NCI-H446 (cell line): ENCODE data around the gene KCNQ1OT1.

Source experiments
- DNase-seq, 2 experiments: peaks; one replicate each; lab custom pipeline; 2025; lab: John Stamatoyannopoulos, UW

KCNQ1OT1 gene

DNA sequence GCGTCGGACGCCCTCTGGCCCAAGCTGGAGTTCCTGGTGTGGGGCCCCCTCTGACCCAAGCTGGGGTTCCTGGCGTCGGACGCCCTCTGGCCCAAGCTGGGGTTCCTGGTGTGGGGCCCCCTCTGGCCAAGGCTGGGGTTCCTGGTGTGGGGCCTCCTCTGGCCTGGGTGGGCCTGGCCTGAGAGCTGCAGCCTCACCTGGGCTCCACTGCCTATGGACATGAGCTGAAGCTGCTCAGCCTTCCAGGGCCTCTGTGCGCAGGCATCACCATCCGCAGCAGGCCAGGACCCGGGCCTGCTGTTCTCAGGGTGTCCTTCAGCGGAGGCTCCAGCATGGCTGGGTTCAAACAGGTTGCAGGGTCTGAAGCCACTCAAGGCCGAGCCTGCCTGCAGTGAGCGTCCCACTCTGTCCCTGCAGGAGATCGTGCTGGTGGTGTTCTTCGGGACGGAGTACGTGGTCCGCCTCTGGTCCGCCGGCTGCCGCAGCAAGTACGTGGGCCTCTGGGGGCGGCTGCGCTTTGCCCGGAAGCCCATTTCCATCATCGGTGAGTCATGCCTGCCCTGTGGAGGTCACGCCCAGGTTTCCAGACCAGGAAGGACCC, 129.5 kb downstream of the KCNQ1OT1 start:
- DNase-seq, result no peak

DNA sequence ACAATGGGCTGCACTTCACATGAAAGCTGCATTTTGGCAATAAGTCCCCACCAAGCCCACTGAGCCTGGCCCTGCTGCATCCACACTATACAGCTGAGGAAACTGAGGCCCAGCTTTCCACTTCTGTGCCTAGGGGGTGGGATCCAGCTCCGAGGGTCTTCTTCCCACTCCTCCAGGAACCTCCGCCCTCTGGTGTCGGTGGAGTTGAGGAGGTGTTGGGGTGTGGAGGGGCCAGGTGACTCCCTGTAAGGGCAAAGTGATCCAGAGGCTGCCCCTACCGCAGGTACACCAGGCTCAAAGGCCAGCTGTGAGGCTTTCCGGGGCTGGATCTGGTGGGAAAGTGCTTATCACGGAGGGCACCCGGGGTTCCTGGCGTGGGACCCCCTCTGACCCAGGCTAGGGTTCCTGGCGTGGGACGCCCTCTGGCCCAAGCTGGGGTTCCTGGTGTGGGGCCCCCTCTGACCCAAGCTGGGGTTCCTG, 130.0 kb downstream of the KCNQ1OT1 start:
- no peak for DNase-seq

DNA sequence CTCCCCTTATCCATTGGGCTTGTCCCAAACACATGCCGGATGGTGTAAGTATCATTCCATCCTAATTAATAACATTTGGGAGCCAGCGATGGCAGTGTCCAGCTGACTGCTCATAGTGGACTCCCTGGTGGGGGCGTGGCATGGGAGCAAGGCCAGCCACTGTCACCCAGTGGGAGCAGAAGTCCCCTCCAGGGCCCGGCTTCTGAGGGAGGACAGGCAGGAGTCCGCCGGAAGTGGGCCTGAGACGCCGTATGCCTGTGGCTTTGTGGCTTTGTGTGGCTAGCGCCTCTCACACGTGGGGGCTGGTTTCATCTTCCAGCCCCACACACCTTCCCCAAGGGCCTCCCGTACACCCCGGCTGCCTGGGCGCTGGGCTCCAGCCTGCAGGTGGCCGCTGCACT, 130.5 kb downstream of the KCNQ1OT1 start:
- no peak for DNase-seq

DNA sequence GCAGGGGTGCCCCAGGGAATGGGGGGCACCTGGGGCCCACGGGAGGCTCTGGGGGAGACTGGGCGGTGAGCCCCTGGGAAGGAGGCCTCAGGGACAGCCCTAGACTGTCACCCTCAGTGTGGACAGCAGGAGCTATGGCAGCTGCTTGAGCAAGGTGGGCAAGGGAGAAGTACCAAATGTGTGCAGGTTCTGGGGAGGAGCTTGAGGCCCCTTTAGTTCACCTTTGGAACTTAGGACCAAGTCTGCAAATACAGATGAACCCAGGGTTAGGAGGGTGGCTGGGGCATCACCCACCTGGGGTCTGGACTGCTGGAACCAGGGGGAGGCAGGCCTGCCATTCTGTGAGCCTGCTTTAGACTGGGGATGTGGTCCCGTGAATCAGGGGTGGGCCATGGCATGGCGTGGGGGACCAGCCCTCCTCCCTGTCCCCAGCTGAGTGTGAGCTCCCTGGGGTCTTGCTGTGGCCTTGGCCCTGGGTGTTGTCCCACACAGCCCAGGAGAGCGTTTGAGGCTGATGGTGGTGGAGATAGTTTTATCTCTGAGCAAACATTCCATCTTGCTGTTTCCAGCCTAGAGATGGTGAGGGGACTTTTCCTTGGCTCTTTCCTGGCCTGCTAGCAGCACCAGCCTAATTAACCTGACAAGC, 132.6 kb downstream of the KCNQ1OT1 start:
- DNase-seq, result no peak

DNA sequence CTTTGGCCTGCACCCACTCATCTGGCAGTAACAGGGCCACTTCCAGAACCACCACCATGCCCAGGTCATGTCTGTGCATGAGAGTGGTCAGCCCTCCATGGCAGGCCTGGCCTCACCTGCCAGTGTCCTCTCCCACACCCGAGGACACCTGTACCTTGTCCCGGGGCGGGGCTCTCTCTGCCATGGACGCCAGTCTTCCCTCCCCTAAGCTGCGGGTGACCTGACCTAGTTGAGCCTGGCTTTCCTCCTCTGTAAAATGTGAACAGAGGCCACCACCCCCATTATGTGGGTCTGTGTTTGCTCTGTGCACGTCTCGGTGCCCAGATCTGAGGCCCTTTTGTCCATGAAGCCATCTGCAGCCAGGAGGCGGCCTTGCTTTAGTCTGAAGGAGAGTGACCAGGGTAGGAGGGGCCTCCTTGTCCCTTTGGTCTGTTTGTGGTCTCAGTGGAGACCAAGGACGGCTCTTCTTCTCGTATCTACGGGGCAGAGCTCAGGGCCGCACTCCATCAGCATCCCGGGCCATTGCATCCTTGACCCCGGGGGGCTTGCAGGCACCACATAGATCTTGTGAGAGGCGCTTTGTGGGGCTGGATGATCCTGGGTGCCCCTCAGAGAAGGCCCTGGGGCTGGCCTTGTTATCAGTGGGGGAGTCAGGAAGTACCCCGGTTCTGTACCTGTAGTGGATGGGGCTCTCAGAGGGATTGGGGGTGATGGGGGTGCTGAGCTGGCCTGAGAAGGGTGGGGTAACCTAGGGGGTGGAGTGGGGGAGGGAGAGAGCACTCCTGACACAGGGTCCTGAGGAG, 133.4 kb downstream of the KCNQ1OT1 start:
- DNase-seq, result no peak

DNA sequence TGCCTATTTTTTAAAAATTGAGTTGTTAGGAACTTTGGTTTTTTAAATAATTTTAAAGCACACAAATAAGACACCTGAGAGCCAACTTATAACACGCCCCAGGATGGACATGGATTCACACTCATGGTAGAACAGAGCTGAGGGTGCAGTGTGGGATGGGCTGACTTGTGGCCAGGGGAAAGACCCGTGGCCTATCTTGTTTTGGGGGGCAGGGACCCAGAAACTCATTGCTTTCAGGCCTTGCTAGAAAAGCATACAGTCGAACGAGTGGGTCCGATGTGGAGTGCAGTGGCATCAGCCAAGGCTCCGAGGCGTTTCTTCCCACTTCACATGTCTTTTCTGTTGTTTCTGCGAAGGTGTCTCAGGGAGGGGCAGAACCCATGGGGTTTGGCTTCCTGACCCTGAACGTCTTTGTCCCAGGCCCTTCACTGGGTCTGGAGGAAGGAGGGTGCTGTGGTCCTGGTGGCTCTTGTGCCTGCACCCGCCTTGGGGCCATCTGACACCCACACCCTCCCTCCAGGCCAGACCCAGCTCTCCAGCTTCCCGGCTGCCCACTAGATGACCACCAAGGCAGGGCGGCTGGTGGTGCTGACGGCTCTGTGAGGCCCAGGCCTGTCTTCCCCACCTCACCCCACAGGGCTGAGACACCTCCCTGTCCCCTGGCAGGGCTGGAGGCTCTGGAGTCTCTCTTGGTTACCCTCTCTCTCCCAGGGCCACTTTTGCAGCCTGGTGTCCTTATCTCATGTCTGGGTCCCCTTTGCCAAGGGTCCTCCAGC, 134.2 kb downstream of the KCNQ1OT1 start:
- DNase-seq, result no peak

DNA sequence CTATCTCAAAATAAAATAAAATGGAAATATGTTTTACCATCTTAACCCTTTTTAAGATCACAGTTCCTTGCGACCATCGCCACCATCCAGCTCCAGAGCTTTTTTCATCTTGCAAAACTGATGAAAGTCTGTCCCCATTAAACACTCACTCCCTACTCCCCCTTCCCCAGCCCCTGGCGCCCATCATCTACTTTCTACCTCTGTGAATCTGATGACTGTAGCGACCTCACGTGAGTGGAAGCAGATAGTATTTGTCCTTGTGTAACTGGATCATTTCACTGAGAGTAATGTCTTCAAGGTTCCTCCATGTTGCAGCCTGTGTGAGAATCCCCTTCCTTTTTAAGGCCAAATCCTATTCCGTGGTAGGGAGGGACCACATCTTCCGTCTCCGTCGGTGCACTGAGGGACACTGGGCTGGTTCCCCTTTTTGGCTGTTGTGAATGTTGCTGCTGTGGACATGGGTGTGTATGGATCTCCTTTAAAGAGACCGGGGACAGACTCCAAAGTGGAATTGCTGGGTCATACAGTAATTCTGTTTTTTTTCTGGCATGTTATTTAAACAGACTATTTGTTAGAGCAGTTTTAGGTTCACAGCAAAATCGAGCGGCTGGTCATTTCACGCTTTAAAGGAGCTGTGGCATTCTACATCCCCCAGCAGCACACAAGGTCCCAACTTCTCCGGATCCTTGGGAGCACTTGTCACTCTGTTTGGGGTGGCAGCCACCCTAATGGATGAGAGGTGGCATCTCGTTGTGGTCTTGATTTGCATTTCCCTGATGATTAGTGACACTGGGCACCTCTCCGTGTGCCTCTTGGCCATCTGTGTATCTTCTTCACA, 135.0 kb downstream of the KCNQ1OT1 start:
- DNase-seq, result no peak

DNA sequence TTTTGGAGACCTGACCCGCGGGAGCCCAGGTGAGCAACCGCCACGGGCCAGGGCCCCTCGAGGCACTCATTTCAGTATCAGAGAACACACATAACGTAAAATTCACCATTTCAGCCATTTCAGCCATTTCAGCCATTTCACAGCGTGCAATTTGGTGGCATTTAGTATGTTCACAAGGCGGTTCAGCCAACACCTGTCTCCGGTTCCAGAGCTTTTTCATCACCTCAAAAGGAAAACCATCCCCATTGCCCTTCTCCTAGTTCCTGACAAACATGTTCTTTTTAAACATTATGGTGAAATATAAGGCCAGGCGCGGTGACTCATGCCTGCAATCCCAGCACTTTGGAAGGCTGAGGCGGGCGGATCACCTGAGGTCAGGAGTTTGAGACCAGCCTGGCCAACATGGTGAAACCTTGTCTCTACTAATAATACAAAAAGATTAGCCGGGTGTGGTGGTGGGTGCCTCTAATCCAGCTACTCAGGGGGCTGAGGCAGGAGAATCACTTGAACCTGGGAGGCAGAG, 135.7 kb downstream of the KCNQ1OT1 start:
- DNase-seq, result no peak

DNA sequence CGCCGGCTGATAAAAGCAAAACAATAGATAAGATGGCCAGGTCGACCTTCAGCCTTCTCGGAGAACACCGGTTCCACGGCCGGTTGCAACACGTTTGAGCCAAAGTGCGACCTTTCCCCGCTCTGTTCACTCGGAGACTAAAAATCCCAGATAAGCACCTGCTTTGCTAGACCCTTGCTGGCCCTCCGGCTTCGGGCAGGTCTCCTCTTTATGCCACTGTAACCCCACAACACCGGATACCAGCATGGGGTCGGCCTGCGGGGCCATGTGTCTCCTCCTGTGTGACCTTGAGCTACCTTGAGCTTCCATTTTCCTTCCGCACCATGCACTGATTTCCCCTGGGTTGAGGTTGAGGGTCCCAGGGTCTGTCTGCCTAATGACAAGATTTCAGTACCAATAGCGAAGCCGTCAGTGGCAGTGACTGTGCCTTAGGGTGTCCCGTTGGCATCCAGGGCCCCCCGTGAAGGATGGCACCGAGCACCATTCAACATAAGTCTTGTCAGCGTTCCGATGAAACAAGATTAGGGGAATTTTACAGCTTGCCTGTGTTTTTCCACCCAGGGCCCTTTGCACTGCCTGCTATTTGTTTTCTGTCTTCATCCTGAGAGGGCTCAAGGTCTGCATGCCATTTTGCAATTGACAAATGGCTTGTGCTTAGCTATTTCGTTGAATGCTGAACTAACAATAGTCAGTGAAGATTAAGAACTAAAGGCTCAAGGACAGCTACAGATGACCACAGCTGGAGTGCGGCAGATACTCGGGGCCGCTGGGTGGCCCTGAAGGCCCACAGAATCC, 136.4 kb downstream of the KCNQ1OT1 start:
- no peak for DNase-seq

DNA sequence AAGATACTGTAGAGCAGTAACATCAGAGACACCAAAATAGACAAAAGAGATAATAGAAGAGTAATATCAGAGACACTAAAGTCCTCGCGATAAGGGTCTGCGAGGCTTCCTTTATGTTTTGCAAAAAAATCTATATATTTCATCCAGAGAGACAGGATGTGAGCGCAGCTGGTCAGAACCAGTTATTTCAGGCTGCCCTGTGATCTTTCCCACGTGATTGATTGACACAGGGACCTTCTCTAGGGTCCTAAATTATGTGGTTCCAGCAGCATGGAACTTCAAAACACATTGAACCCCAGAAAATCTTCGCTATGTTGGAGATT, 136.9 kb downstream of the KCNQ1OT1 start:
- no peak for DNase-seq

DNA sequence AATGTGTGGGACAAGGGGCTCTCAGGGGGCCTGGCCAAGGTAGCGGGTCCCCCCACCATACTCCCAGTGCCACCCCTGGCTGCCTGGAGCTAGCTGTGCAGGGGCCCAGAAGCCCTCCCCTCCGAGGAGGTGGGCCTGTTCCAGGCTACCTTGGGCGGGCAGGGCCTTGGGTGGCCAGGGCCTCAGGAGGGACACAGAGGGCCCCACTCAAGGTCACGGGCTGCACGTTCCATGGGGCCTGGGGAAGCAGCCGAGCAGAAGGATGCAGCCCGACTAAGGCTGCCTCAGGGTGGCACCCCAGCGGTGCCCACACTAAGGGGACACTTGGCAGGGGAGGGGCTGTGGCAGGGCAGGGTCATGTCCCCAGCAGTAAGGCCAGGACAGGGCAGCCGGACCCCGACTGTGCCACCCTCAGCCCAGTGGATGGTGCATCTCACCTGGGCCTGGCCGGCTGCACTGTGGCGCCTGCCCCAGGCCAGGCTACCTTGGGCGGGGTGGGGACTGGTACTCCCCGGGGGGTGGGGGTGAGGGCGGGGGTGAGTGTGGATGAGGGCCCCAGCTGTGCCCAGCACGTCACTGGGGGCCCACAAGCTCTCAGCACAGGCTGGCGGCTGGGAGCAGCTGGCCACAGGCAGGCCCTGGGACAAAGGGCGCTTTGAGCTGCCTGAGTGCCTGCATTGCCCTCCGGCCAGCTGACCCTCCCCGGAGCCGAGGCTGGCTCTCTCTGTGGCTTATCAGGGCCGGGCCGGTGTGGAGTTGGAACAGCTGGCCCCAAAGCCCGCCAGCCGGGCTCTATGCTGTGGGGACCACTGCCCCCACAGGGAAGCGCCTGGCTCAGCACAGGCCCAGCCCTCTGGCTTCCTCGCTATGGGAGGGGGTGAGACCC, 137.9 kb downstream of the KCNQ1OT1 start:
- no peak for DNase-seq

DNA sequence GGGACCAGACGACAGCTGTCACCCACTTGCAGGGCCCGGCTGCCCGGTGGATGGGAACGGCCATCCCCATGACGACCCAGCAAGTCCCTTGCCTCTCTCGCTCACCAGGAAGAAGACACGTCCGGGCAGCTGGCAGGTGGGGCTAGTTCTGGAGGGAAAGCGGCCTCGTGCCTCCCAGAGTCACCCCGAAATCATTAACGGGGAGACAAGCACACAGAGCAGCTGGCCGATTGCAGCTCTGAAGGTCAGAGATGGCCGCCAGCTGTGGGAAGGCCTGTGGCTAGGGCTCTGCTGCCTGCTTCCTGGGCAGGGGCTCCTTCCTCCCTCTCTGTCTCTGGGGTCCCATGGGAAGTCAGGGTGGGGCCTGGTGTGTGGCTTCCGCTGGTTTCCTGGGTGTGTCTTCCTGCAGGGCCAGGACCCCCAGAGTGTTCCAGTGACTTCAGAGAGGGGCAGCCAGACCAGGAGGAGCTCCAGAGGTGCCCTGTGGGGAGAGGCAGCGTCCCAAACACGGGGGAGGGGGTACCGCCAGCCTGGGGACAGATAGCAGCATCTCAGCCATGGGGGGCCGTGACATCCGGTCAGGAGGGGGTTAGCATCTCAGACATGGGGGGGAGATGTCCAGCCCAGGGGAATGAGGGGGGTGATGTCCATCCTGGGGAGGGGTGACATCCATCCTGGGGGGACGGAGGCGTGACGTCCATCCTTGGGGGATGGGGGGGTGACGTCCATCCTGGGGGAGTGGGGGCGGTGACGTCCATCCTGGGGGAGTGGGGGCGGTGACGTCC, 140.1 kb downstream of the KCNQ1OT1 start:
- no peak for DNase-seq

DNA sequence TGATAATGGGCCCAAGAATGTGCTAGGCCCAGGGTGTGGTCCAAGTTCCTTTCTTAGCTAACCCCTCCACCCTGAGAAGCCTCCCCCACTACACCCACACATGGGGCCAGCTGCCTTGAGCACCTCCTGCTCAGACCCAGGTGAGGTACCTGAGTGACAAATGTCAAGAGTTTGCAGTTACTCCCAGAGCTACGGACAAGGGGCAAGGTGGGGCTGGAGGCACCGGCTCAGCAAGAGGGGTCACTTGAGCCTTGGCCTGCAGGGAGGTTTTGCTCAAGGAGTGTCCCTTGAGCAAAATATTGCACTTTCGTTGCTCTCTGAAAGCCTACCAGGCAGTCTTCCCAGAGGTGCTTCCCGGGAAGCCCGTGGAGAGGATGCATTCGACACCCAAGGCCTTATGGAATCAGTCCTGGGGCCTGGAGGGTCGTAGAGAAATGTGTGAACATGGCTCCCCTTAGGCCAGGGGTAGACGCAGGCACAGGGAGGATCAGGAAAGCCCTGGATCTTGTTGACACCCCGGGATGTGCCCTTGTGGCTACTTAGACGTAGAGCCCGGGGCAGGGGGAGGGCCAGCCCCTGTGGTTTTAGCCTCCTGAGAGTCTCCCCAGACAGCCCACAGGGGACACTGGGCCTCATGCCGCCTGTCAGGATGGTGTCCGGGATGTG, 140.8 kb downstream of the KCNQ1OT1 start:
- no peak for DNase-seq

DNA sequence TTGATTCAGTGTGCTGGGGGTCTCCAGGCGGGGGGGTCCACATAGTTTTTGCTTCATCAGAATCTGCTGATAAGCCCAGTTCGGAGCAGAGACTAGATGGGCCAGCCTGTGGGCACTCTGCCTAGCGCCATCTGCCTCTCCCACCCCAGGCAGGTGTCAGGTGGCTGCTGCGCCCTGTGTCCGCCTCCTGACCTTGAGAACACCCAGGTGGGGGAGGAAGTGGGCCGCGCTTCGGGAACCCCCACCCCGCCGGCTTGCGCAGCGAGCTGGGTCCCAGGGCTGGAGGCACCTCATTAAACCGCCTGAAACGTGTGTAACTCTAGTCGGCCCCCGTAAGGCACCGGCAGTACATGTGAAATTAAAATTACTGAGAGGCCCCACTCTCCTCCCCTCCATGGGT, 141.4 kb downstream of the KCNQ1OT1 start:
- DNase-seq, result no peak
